Spleen (tissue), 11 donors: ENCODE data around the gene NRXN3. TPM values are rescaled to one million over a fixed set of nuclear protein-coding genes. Genes with fewer than 3 reads are reported as not detected.

ENCODE experiments used
- DNase-seq: peaks from one replicate; pipeline ENCODE4 v3.0.0-alpha.2; 2020
- H3K27ac ChIP-seq, 8 donors: fragments of 200-600 bp; sonication (generic) in 7 of 8; 1 replicate in 4 of 8; 2 replicates in 4 of 8; pipeline versions ENCODE4 v1.5.0 to v1.8.0; 2016 to 2021; ENCODE audit warnings: inconsistent platforms in 4 of 8, mild to moderate bottlenecking in 4 of 8, moderate library complexity in 1 of 8
- H3K27me3 ChIP-seq, 7 donors: fragments of 200-600 bp; sonication (generic) in 6 of 7; replicated peaks in 1 of 7; 1 replicate in 4 of 7; 2 replicates in 3 of 7; pipeline versions ENCODE4 v1.5.0 to v1.8.0; 2016 to 2021; ENCODE audit warnings: inconsistent platforms in 3 of 7, mild to moderate bottlenecking in 1 of 7
- H3K36me3 ChIP-seq, 6 donors: fragments of 200-600 bp; sonication (generic) in 5 of 6; 1 replicate in 4 of 6; 2 replicates in 2 of 6; pipeline versions ENCODE4 v1.5.0 to v1.8.0; 2016 to 2021; ENCODE audit warnings: inconsistent platforms in 2 of 6
- H3K4me1 ChIP-seq, 6 donors: fragments of 200-600 bp; sonication (generic) in 5 of 6; 1 replicate in 3 of 6; 2 replicates in 3 of 6; pipeline versions ENCODE4 v1.5.0 to v1.8.0; 2016 to 2021; ENCODE audit warnings: inconsistent platforms in 3 of 6
- H3K4me3 ChIP-seq, 8 donors: fragments of 200-600 bp; sonication (generic) in 7 of 8; 1 replicate in 4 of 8; 2 replicates in 4 of 8; pipeline versions ENCODE4 v1.5.0 to v1.8.0; 2016 to 2021; ENCODE audit warnings: inconsistent platforms in 4 of 8, mild to moderate bottlenecking in 4 of 8, moderate library complexity in 2 of 8
- H3K9me3 ChIP-seq, 8 donors: fragments of 200-600 bp; sonication (generic) in 7 of 8; 1 replicate in 4 of 8; 2 replicates in 4 of 8; pipeline versions ENCODE4 v1.5.0 to v1.8.0; 2016 to 2021; ENCODE audit warnings: inconsistent platforms in 4 of 8
- CTCF ChIP-seq, 11 experiments: fragments of 200-600 bp in 7 of 11; fragments of 450-650 bp in 4 of 11; sonication (generic) in 4 of 11; IDR thresholded peaks in 8 of 11; conservative IDR thresholded peaks in 3 of 11; 1 replicate in 7 of 11; 2 replicates in 4 of 11; pipeline versions ENCODE4 v1.4.0 to v1.8.0; 2016 to 2021; ENCODE audit warnings: antibody characterized with exemption in 11 of 11, inconsistent platforms in 4 of 11, mild to moderate bottlenecking in 1 of 11
- POLR2A ChIP-seq, 3 donors: fragments of 450-650 bp; IDR thresholded peaks; one replicate each; pipeline ENCODE4 v1.5.1; 2017; ENCODE audit warnings: antibody characterized with exemption in 3 of 3, mild to moderate bottlenecking in 1 of 3
- POLR2AphosphoS5 ChIP-seq, 3 donors: sonication (generic); formaldehyde crosslinking; IDR thresholded peaks; one replicate each; pipeline ENCODE4 v1.5.1; 2017; ENCODE audit warnings: antibody characterized with exemption in 3 of 3
- WGBS, 5 donors: extraction: QIAGEN DNeasy Blood & Tissue Kit in 3 of 5; methylation state at CpG; one replicate each; pipeline versions ENCODE4 v1.1.5 to v1.1.7; 2013 to 2018; 5-methylcytosine and 5-hydroxymethylcytosine counted together
- intact Hi-C: fragments of 100-400 bp; cut with DNase I; formaldehyde crosslinking; loops from one replicate; pipeline ENCODE4 v1.15.0; 2023; ENCODE audit warnings: low total_unique reads
- polyA plus RNA-seq, 3 donors: library from polyadenylated mRNA; stranded (reverse); fragments of 200-250 nt; gene quantifications; one replicate each; pipeline ENCODE4 v1.2.1, GENCODE V29; 2013
- total RNA-seq, 7 donors: library from RNA; depleted of rRNA in 3 of 7; stranded (reverse); fragments of >200 nt in 3 of 7; fragmentation: NEBNext Ultra II Directional in 4 of 7; extraction: Animal tissue kit (Norgen Biotek cat#: 25700) in 4 of 7; gene quantifications; one replicate each; pipeline versions ENCODE4 v1.1.0 to v1.2.1, GENCODE V29; 2016 to 2021
- donor health status: healthy with polysubstance abuse.
- donor health status: DM: no; HTN: no; CAD: no; lungs with moderate emphysema.
- donor health status: DM: no; HTN: no; CAD: no.
- donor health status: Bipolar disorder and iron deficiency.
- donor health status: healthy.
- donor health status: DM: no; HTN: no; CAD: no.
- donor health status: DM: yes; HTN: yes; CAD: no.

The NRXN3 gene
- total and polyA plus RNA-seq, 10 donors = 0.21 to 11.5 (median 1.6) TPM

- Histone ChIP-seq H3K4me1 (no peaks in the 10 kb centered on the region), H3K27me3 (no peaks in the 10 kb centered on the region), H3K27ac (no peak overlapping the region), H3K4me3 (no peak overlapping the region), H3K36me3 (no peaks in the 10 kb centered on the region), H3K9me3 (no peaks in the 10 kb centered on the region)
- TF ChIP-seq POLR2A (IDR thresholded peaks at IDR 0.05) = no peak
- TF ChIP-seq POLR2AphosphoS5 (IDR thresholded peaks at IDR 0.05) = no peak
- no peak for TF ChIP-seq CTCF (IDR thresholded peaks at IDR 0.05 in 8 of 11, conservative IDR thresholded peaks at IDR 0.05 in 3 of 11)
- intact Hi-C loops = no loop called here
- no peak for DNase-seq
- WGBS, 5 donors = 84 to 95% (median 93%) methylated on average over 1 of the region's 1 CpG
Observed at GRCh38 chr14:79415726-79416125, 1245.6 kb downstream of the NRXN3 start.

- no peak for DNase-seq
- no peak overlapping the region for H3K4me3 ChIP-seq
- no peaks in the 10 kb centered on the region for H3K36me3 ChIP-seq
- TF ChIP-seq POLR2AphosphoS5 (IDR thresholded peaks at IDR 0.05) (no peak), CTCF (IDR thresholded peaks at IDR 0.05 in 8 of 11, conservative IDR thresholded peaks at IDR 0.05 in 3 of 11) (no peak), POLR2A (IDR thresholded peaks at IDR 0.05) (no peak)
- no peaks in the 10 kb centered on the region for H3K27me3 ChIP-seq
- 61 to 75% (median 72%) methylated on average over 2 of the region's 2 CpGs for WGBS, 5 donors
- H3K9me3 ChIP-seq = no peaks in the 10 kb centered on the region
- no peaks in the 10 kb centered on the region for H3K4me1 ChIP-seq
- intact Hi-C loops = no loop called here
- no peak overlapping the region for H3K27ac ChIP-seq
Observed at GRCh38 chr14:79417961-79418360, 1247.8 kb downstream of the NRXN3 start.

- no peak for DNase-seq
- no peak for TF ChIP-seq POLR2AphosphoS5 (IDR thresholded peaks at IDR 0.05)
- 61 to 75% (median 66%) methylated on average over 5 of the region's 5 CpGs for WGBS, 5 donors
- no peaks in the 10 kb centered on the region for H3K9me3 ChIP-seq
- no peak overlapping the region for H3K27ac ChIP-seq
- intact Hi-C loops = no loop called here
- H3K4me1 ChIP-seq = no peaks in the 10 kb centered on the region
- no peaks in the 10 kb centered on the region for H3K27me3 ChIP-seq
- H3K36me3 ChIP-seq = no peaks in the 10 kb centered on the region
- H3K4me3 ChIP-seq = no peak overlapping the region
Observed at GRCh38 chr14:79418649-79419415, 1248.7 kb downstream of the NRXN3 start.

GRCh38 chr14:79419571-79420327 lies 1249.6 kb downstream of the NRXN3 start:
- Histone ChIP-seq H3K4me3 (no peak overlapping the region), H3K4me1 (no peaks in the 10 kb centered on the region), H3K27ac (no peak overlapping the region), H3K36me3 (no peaks in the 10 kb centered on the region), H3K9me3 (no peaks in the 10 kb centered on the region), H3K27me3 (no peaks in the 10 kb centered on the region)
- DNase-seq = no peak
- no peak for TF ChIP-seq POLR2A (IDR thresholded peaks at IDR 0.05)
- no peak for TF ChIP-seq CTCF (IDR thresholded peaks at IDR 0.05 in 8 of 11, conservative IDR thresholded peaks at IDR 0.05 in 3 of 11)
- TF ChIP-seq POLR2AphosphoS5 (IDR thresholded peaks at IDR 0.05) = no peak
- whole genome bisulfite sequencing, 5 donors = 46 to 74% (median 64%) methylated on average over 1 of the region's 1 CpG
- intact Hi-C loops = no loop called here
